Lower leg skin (tissue), 4 donors: Measurements from ENCODE around the gene RBM4B. TPM values are rescaled to one million over a fixed set of nuclear protein-coding genes. Genes with fewer than 3 reads are reported as not detected.

Experiments used
- DNase-seq, 2 donors: peaks; one replicate each; pipeline ENCODE4 v3.0.0-alpha.2; 2019; ENCODE audit warnings: low spot score in 2 of 2
- H3K4me3 ChIP-seq: fragments of 200-600 bp; sonication (generic); 2 replicates; pipeline ENCODE4 v1.5.1; 2017; ENCODE audit warnings: mild to moderate bottlenecking, low read depth; ENCODE audit not compliant: poor library complexity, severe bottlenecking
- POLR2A ChIP-seq, 2 donors: fragments of 450-650 bp; IDR thresholded peaks; one replicate each; pipeline ENCODE4 v1.6.1; 2016 to 2017; ENCODE audit warnings: antibody characterized with exemption in 2 of 2, mild to moderate bottlenecking in 1 of 2, moderate library complexity in 1 of 2
- WGBS, 2 donors: methylation state at CpG; one replicate each; pipeline ENCODE4 v1.1.5; 2018; 5-methylcytosine and 5-hydroxymethylcytosine counted together
- intact Hi-C: fragments of 100-400 bp; cut with DNase I; formaldehyde crosslinking; loops from one replicate; pipeline ENCODE4 v1.15.0; 2023; ENCODE audit warnings: low total_unique reads
- total RNA-seq, 4 donors: library from RNA; depleted of rRNA; stranded (reverse); fragments of >200 nt; gene quantifications; one replicate each; pipeline ENCODE4 v1.1.0, GENCODE V29; 2016
- TF ChIP-seq, protein P1 (sequence below), 3 donors: fragments of 450-650 bp; IDR thresholded peaks; one replicate each; pipeline ENCODE4 v1.5.1; 2016; ENCODE audit warnings: antibody characterized with exemption in 3 of 3, mild to moderate bottlenecking in 3 of 3, moderate library complexity in 2 of 3

Gene RBM4B
- total RNA-seq, 4 donors from 2014 or later: 8.6 to 18.0 (median 12.2) TPM

DNA sequence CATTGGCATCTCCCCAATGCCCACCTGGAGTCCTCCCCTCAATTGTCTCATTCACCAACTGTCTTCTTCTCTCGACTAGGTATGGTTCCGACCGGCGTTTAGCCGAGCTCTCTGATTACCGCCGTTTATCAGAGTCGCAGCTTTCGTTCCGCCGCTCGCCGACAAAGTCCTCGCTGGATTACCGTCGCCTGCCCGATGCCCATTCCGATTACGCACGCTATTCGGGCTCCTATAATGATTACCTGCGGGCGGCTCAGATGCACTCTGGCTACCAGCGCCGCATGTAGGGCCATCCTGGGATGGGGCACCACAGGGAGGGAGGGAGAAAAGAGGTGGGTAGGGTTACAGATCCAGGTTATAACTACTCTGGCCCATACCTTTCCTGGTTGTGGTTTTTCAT, 51.3 kb downstream of the RBM4B start:
- TF ChIP-seq, protein P1, sequence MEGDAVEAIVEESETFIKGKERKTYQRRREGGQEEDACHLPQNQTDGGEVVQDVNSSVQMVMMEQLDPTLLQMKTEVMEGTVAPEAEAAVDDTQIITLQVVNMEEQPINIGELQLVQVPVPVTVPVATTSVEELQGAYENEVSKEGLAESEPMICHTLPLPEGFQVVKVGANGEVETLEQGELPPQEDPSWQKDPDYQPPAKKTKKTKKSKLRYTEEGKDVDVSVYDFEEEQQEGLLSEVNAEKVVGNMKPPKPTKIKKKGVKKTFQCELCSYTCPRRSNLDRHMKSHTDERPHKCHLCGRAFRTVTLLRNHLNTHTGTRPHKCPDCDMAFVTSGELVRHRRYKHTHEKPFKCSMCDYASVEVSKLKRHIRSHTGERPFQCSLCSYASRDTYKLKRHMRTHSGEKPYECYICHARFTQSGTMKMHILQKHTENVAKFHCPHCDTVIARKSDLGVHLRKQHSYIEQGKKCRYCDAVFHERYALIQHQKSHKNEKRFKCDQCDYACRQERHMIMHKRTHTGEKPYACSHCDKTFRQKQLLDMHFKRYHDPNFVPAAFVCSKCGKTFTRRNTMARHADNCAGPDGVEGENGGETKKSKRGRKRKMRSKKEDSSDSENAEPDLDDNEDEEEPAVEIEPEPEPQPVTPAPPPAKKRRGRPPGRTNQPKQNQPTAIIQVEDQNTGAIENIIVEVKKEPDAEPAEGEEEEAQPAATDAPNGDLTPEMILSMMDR (IDR thresholded peaks at IDR 0.05): no peak
- TF ChIP-seq POLR2A (IDR thresholded peaks at IDR 0.05): no peak
- intact Hi-C loops: no loop called here
- DNase-seq: peak in 1 of 2 donors; percentile 31
- WGBS, 2 donors: 95 to 97% methylated on average over 25 of the region's 25 CpGs
- H3K4me3 ChIP-seq: no peak overlapping the region

DNA sequence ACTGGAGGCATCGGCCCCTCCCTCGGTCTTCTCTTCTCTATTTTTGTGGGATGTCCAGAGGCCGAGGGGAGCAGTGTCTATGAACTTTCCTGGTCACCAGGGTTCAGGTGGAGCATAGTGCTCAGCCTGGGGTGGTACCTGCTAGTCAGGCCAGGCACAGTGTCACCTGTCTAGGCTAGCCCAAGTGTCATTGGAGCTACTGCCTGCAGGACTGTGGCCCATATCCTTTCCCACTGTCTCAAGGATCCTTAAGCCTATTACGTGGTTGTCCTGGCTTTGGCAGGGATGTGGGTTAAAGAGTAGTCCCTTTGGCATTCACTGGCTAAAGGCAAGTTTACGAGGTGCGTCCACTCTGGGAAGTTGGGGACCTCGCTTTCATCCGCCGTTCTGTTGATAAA, 51.9 kb downstream of the RBM4B start:
- intact Hi-C loops: no loop called here
- 92% methylated on average over 9 of the region's 9 CpGs for WGBS, 2 donors
- no peak for DNase-seq
- TF ChIP-seq, protein P1 (IDR thresholded peaks at IDR 0.05): no peak
- no peak for TF ChIP-seq POLR2A (IDR thresholded peaks at IDR 0.05)
- no peak overlapping the region for H3K4me3 ChIP-seq

- intact Hi-C loops: no loop called here
- H3K4me3 ChIP-seq: no peak overlapping the region
- no peak for TF ChIP-seq POLR2A (IDR thresholded peaks at IDR 0.05)
- TF ChIP-seq, protein P1 (IDR thresholded peaks at IDR 0.05): no peak
- peak in 1 of 2 donors; percentile 75 for DNase-seq
- WGBS, 2 donors: 95 to 97% methylated on average over 26 of the region's 26 CpGs
These were observed 52.5 kb downstream of the RBM4B start for GRCh38 chr11:66625041-66625751.

DNA sequence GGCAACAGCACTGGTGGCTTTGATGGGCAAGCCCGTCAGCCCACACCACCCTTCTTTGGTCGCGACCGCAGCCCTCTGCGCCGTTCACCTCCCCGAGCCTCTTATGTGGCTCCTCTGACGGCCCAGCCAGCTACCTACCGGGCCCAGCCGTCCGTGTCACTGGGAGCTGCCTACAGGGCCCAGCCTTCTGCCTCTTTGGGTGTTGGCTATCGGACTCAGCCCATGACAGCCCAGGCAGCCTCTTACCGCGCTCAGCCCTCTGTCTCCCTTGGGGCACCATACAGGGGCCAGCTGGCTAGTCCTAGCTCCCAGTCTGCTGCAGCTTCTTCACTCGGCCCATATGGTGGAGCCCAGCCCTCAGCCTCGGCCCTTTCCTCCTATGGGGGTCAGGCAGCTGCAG, 53.2 kb downstream of the RBM4B start:
- TF ChIP-seq POLR2A (IDR thresholded peaks at IDR 0.05): no peak
- TF ChIP-seq, protein P1 (IDR thresholded peaks at IDR 0.05): no peak
- DNase-seq: peak in 1 of 2 donors; percentile 71
- WGBS, 2 donors: 84 to 88% methylated on average over 16 of the region's 16 CpGs
- intact Hi-C loops: no loop called here
- H3K4me3 ChIP-seq: no peak overlapping the region

GRCh38 chr11:66619080-66619554, 58.6 kb downstream of the RBM4B start:
- WGBS, 2 donors: 23 to 39% methylated on average over 4 of the region's 4 CpGs
- DNase-seq: no peak

More at GRCh38 chr11:66619080-66619554, 58.6 kb downstream of the RBM4B start:
- TF ChIP-seq POLR2A (IDR thresholded peaks at IDR 0.05): no peak
- TF ChIP-seq, protein P1 (IDR thresholded peaks at IDR 0.05): no peak
- no peak overlapping the region for H3K4me3 ChIP-seq
- intact Hi-C loops: no loop called here
